Activated CD4-positive, alpha-beta memory T cell treated with anti-CD3 and anti-CD28 coated beads, Interleukin-2, amount 10 ng/mL, durations not matched to agents 7 days and 5 days (primary cell): ENCODE measurements around the gene PBX4. TPM values are rescaled to one million over a fixed set of nuclear protein-coding genes. Genes with fewer than 3 reads are reported as not detected.
A peak's percentile ranks its signal among the peaks of the same experiment; 100 is the strongest.
"Not testable (repeated sequence)": the region's sequence is repeated elsewhere in the genome, so short reads cannot be mapped to it uniquely, and the experiment has no call there.

ENCODE experiments used
- CTCF ChIA-PET: fragments of 350-600 bp; sonication (Branson Sonifier 250); formaldehyde crosslinking; loops from one replicate; lab custom pipeline; 2021; ENCODE audit warnings: antibody characterized with exemption, inconsistent platforms; lab: Charles Lee
- POLR2A ChIA-PET: fragments of 350-600 bp; sonication (Branson Sonifier 250); formaldehyde crosslinking; loops from one replicate; lab custom pipeline; 2021; ENCODE audit warnings: antibody characterized with exemption; lab: Charles Lee
- DNase-seq: peaks from one replicate; pipeline ENCODE4 v3.0.0-alpha.2; 2020
- H3K27ac Mint-ChIP-seq: one replicate; pipeline ENCODE4 v1.8.0; 2021; ENCODE audit warnings: mild to moderate bottlenecking, mixed read lengths
- H3K27me3 Mint-ChIP-seq: one replicate; pipeline ENCODE4 v1.8.0; 2021; ENCODE audit warnings: mixed read lengths
- H3K36me3 Mint-ChIP-seq: one replicate; pipeline ENCODE4 v1.8.0; 2021; ENCODE audit warnings: low read depth, mixed read lengths
- H3K4me1 Mint-ChIP-seq: one replicate; pipeline ENCODE4 v1.8.0; 2021; ENCODE audit warnings: mixed read lengths
- H3K4me3 Mint-ChIP-seq: one replicate; pipeline ENCODE4 v1.8.0; 2021; ENCODE audit warnings: mild to moderate bottlenecking, mixed read lengths
- H3K9me3 Mint-ChIP-seq: one replicate; pipeline ENCODE4 v1.8.0; 2021; ENCODE audit warnings: mixed read lengths
- total RNA-seq, 2 experiments: library from RNA; stranded (reverse); gene quantifications; one replicate each; pipeline ENCODE4 v1.2.3, GENCODE V29; 2021

Gene PBX4
- total RNA-seq, 2 experiments from 2014 or later, result 49.0 to 55.6 TPM

- H3K27ac Mint-ChIP-seq, result no peak overlapping the region
- H3K9me3 Mint-ChIP-seq, result no peaks in the 10 kb centered on the region
- no peak for DNase-seq
- POLR2A ChIA-PET, result interaction anchor here (1.1 to 1.4 kb wide), 3 partner anchors 13 to 21 kb away, joined by 4 to 5 read pairs (median 4); no protein-coding TSS in a partner anchor
- H3K36me3 Mint-ChIP-seq, result peaks cover 64% of the 10 kb centered on the region
- H3K4me1 Mint-ChIP-seq, result peaks cover 72% of the 10 kb centered on the region
- H3K27me3 Mint-ChIP-seq, result no peaks in the 10 kb centered on the region
- CTCF ChIA-PET, result interaction anchor here (1.0 to 1.1 kb wide), 2 partner anchors 56 to 78 kb away, joined by 3 read pairs; no protein-coding TSS in a partner anchor
- no peak overlapping the region for H3K4me3 Mint-ChIP-seq
These were observed 7.9 kb downstream of the PBX4 start for GRCh38 chr19:19610376-19611202.

- H3K27me3 Mint-ChIP-seq, DNase-seq, H3K9me3 Mint-ChIP-seq: not testable (repeated sequence)
- H3K27ac Mint-ChIP-seq, result peak overlapping the region; percentile 98
- ChIA-PET CTCF (interaction anchor here (0.9 to 2.9 kb wide), 7 partner anchors 9 to 75 kb away, joined by 3 to 16 read pairs (median 6); partner anchors contain the start of genes GMIP and PBX4), POLR2A (interaction anchor here (1.1 to 11.6 kb wide), 11 partner anchors 10 to 92 kb away, joined by 3 to 118 read pairs (median 5); partner anchors contain the start of genes NDUFA13, PBX4, TSSK6 and ZNF101)
- peaks cover 55% of the 10 kb centered on the region for H3K36me3 Mint-ChIP-seq
- peaks cover 71% of the 10 kb centered on the region for H3K4me1 Mint-ChIP-seq
- H3K4me3 Mint-ChIP-seq, result peak overlapping the region; percentile 41
These were observed 11.8 kb downstream of the PBX4 start for GRCh38 chr19:19606686-19607085.

- Mint-ChIP-seq H3K4me1 (peaks cover 76% of the 10 kb centered on the region), H3K36me3 (peaks cover 60% of the 10 kb centered on the region), H3K9me3 (no peaks in the 10 kb centered on the region), H3K27me3 (no peaks in the 10 kb centered on the region), H3K4me3 (peak overlapping the region; percentile 41), H3K27ac (peak overlapping the region; percentile 98)
- peak; percentile 65 for DNase-seq
- CTCF ChIA-PET, result interaction anchor here (0.6 to 2.9 kb wide), 10 partner anchors 9 to 1172 kb away, joined by 3 to 16 read pairs (median 6); partner anchors contain the start of genes GMIP and PBX4
- POLR2A ChIA-PET, result interaction anchor here (1.1 to 11.6 kb wide), 14 partner anchors 9 to 91 kb away, joined by 3 to 118 read pairs (median 4); partner anchors contain the start of genes ATP13A1, LPAR2, NDUFA13 and PBX4
These were observed 12.5 kb downstream of the PBX4 start for GRCh38 chr19:19606021-19606420.

GRCh38 chr19:19602713-19603324 is 15.7 kb downstream of the PBX4 start:
- no peaks in the 10 kb centered on the region for H3K9me3 Mint-ChIP-seq
- CTCF ChIA-PET, result interaction anchor here (0.6 to 3.3 kb wide), 4 partner anchors 12 to 162 kb away, joined by 3 to 14 read pairs (median 4); no protein-coding TSS in a partner anchor
- POLR2A ChIA-PET, result interaction anchor here (0.6 to 11.6 kb wide), 8 partner anchors 13 to 99 kb away, joined by 3 to 118 read pairs (median 8); partner anchors contain the start of genes ATP13A1, PBX4 and ZNF101
- H3K4me3 Mint-ChIP-seq, result no peak overlapping the region
- H3K36me3 Mint-ChIP-seq, result peaks cover 43% of the 10 kb centered on the region
- no peak for DNase-seq
- H3K4me1 Mint-ChIP-seq, result peaks cover 79% of the 10 kb centered on the region
- peak overlapping the region; percentile 89 for H3K27ac Mint-ChIP-seq
- H3K27me3 Mint-ChIP-seq, result no peaks in the 10 kb centered on the region

GRCh38 chr19:19602136-19602712 is 16.3 kb downstream of the PBX4 start:
- Mint-ChIP-seq H3K27me3 (no peaks in the 10 kb centered on the region), H3K27ac (peak overlapping the region; percentile 89), H3K36me3 (peaks cover 43% of the 10 kb centered on the region), H3K4me3 (peak overlapping the region; percentile 31), H3K4me1 (peaks cover 80% of the 10 kb centered on the region), H3K9me3 (no peaks in the 10 kb centered on the region)
- peak; percentile 39 for DNase-seq
- ChIA-PET POLR2A (interaction anchor here (0.6 to 11.6 kb wide), 8 partner anchors 12 to 98 kb away, joined by 3 to 118 read pairs (median 8); partner anchors contain the start of genes ATP13A1, PBX4 and ZNF101), CTCF (interaction anchor here (0.6 to 3.3 kb wide), 3 partner anchors 12 to 163 kb away, joined by 3 to 14 read pairs (median 4); no protein-coding TSS in a partner anchor)

- ChIA-PET POLR2A (interaction anchor here (3.5 to 11.6 kb wide), 4 partner anchors 11 to 68 kb away, joined by 12 to 118 read pairs (median 43); partner anchors contain the start of genes ATP13A1, PBX4 and ZNF101), CTCF (interaction anchor here (0.6 to 3.3 kb wide), 2 partner anchors 10 to 1320 kb away, joined by 3 to 14 read pairs; partner anchors contain the start of gene JUND)
- Mint-ChIP-seq H3K36me3 (peaks cover 38% of the 10 kb centered on the region), H3K4me1 (peaks cover 76% of the 10 kb centered on the region), H3K27me3 (no peaks in the 10 kb centered on the region), H3K27ac (peak overlapping the region; percentile 89), H3K4me3 (no peak overlapping the region), H3K9me3 (no peaks in the 10 kb centered on the region)
- DNase-seq, result no peak
These were observed 17.6 kb downstream of the PBX4 start for GRCh38 chr19:19600793-19601330.

- peak; percentile 76 for DNase-seq
- ChIA-PET CTCF (interaction anchor here (0.7 to 1.2 kb wide), 2 partner anchors 26 to 67 kb away, joined by 4 to 5 read pairs; no protein-coding TSS in a partner anchor), POLR2A (interaction anchor here (0.9 to 11.6 kb wide), 8 partner anchors 8 to 83 kb away, joined by 3 to 118 read pairs (median 8); partner anchors contain the start of genes ATP13A1, LPAR2, NDUFA13 and PBX4)
- H3K27me3 Mint-ChIP-seq, H3K9me3 Mint-ChIP-seq: not testable (repeated sequence)
- peaks cover 84% of the 10 kb centered on the region for H3K4me1 Mint-ChIP-seq
- H3K36me3 Mint-ChIP-seq, result peaks cover 49% of the 10 kb centered on the region
- peak overlapping the region; percentile 69 for H3K4me3 Mint-ChIP-seq
- H3K27ac Mint-ChIP-seq, result peak overlapping the region; percentile 95
These were observed 19.6 kb downstream of the PBX4 start for GRCh38 chr19:19598728-19599451.

- peak overlapping the region; percentile 69 for H3K4me3 Mint-ChIP-seq
- ChIA-PET CTCF (interaction anchor here (0.6 to 1.2 kb wide), 2 partner anchors 8 to 66 kb away, joined by 4 read pairs; no protein-coding TSS in a partner anchor), POLR2A (interaction anchor here (0.7 to 11.6 kb wide), 8 partner anchors 8 to 82 kb away, joined by 3 to 118 read pairs (median 8); partner anchors contain the start of genes ATP13A1, LPAR2, NDUFA13 and PBX4)
- no peaks in the 10 kb centered on the region for H3K9me3 Mint-ChIP-seq
- DNase-seq, result peak; percentile 73
- H3K27me3 Mint-ChIP-seq, result no peaks in the 10 kb centered on the region
- H3K4me1 Mint-ChIP-seq, result peaks cover 81% of the 10 kb centered on the region
- H3K27ac Mint-ChIP-seq, result peak overlapping the region; percentile 95
- H3K36me3 Mint-ChIP-seq, result peaks cover 50% of the 10 kb centered on the region
These were observed 20.6 kb downstream of the PBX4 start for GRCh38 chr19:19597809-19598306.

GRCh38 chr19:19595171-19595701 is 23.3 kb downstream of the PBX4 start:
- Mint-ChIP-seq H3K4me1 (peaks cover 80% of the 10 kb centered on the region), H3K4me3 (no peak overlapping the region), H3K27ac (peak overlapping the region; percentile 77), H3K36me3 (peaks cover 54% of the 10 kb centered on the region), H3K9me3 (no peaks in the 10 kb centered on the region), H3K27me3 (no peaks in the 10 kb centered on the region)
- POLR2A ChIA-PET, result interaction anchor here (1.0 kb wide), 1 partner anchor 32 kb away, joined by 5 read pairs; no protein-coding TSS in a partner anchor
- no peak for DNase-seq
- CTCF ChIA-PET, result no interaction called here

- ChIA-PET POLR2A (interaction anchor here (0.6 to 1.3 kb wide), 3 partner anchors 18 to 74 kb away, joined by 3 to 5 read pairs (median 3); partner anchors contain the start of gene ZNF101), CTCF (interaction anchor here (1.1 kb wide), 1 partner anchor 11 kb away, joined by 3 read pairs; no protein-coding TSS in a partner anchor)
- no peak for DNase-seq
- peak overlapping the region; percentile 68 for H3K27ac Mint-ChIP-seq
- no peaks in the 10 kb centered on the region for H3K9me3 Mint-ChIP-seq
- H3K36me3 Mint-ChIP-seq, result peaks cover 59% of the 10 kb centered on the region
- no peak overlapping the region for H3K4me3 Mint-ChIP-seq
- peaks cover 83% of the 10 kb centered on the region for H3K4me1 Mint-ChIP-seq
- H3K27me3 Mint-ChIP-seq, result no peaks in the 10 kb centered on the region
These were observed 24.1 kb downstream of the PBX4 start for GRCh38 chr19:19594381-19594780.
